ENCODE results near the gene CDH4.

Gene CDH4

GRCh38 chr20:61877776-61878477 lies 625.9 kb downstream of the CDH4 start:
- Histone ChIP-seq H3K27ac (replicated peaks; ENCODE audit: low read length) (no peak overlapping the region), H3K4me2 (ENCODE audit: insufficient read depth, low read length, poor library complexity, severe bottlenecking) (no peak overlapping the region), H4K8ac (ENCODE audit: low read depth, low read length) (no peak overlapping the region), H2BK5ac (ENCODE audit: low read length) (no peak overlapping the region), H3K9ac (ENCODE audit: low read depth, low read length, poor library complexity) (no peak overlapping the region), H3K36me3 (replicated peaks in 1 of 2; ENCODE audit: control insufficient read depth in 2 of 2, insufficient read depth in 2 of 2, low read length in 2 of 2) (no peaks in the 10 kb centered on the region), H3K79me1 (ENCODE audit: low read depth, low read length) (peaks cover 2% of the 10 kb centered on the region), H2BK12ac (ENCODE audit: low read length) (no peak overlapping the region), H4K91ac (ENCODE audit: low read depth, low read length, poor library complexity) (no peak overlapping the region), H3K4me3 (ENCODE audit: low read length in 2 of 2) (no peak overlapping the region), H2AK5ac (ENCODE audit: low read depth, low read length) (peak overlapping the region; percentile 11), H3K4ac (ENCODE audit: low read length) (no peak overlapping the region), H3K23ac (ENCODE audit: low read depth, low read length, poor library complexity) (no peak overlapping the region), H2BK15ac (ENCODE audit: low read length) (no peak overlapping the region), H3K14ac (ENCODE audit: low read length) (peak overlapping the region; percentile 75), H3K18ac (ENCODE audit: low read length) (peak overlapping the region; percentile 71), H3K4me1 (ENCODE audit: control insufficient read depth in 2 of 2, insufficient read depth in 1 of 2, low read depth in 1 of 2, low read length in 2 of 2) (no peaks in the 10 kb centered on the region), H2BK120ac (ENCODE audit: low read depth, low read length) (peak overlapping the region; percentile 58), H2AFZ (ENCODE audit: low read length) (no peak overlapping the region), H3K9me3 (replicated peaks in 1 of 2; ENCODE audit: control insufficient read depth in 2 of 2, insufficient read depth in 1 of 2, low read depth in 1 of 2, low read length in 2 of 2) (no peaks in the 10 kb centered on the region), H3K27me3 (ENCODE audit: control insufficient read depth in 3 of 3, insufficient read depth in 3 of 3, low read depth in 1 of 3, low read length in 3 of 3) (no peaks in the 10 kb centered on the region)
- DNase-seq (ENCODE audit: low spot score) = no peak
- WGBS, 2 donors (ENCODE audit: extremely low coverage in 2 of 2, insufficient read length in 2 of 2, insufficient replicate concordance in 1 of 2) = no CpG with 5 or more reads among the region's 23 CpGs

GRCh38 chr20:61878478-61879302 lies 626.6 kb downstream of the CDH4 start:
- no peak overlapping the region for H2AK5ac ChIP-seq (ENCODE audit: low read depth, low read length)
- peaks cover 2% of the 10 kb centered on the region for H3K79me1 ChIP-seq (ENCODE audit: low read depth, low read length)
- H3K4ac ChIP-seq (ENCODE audit: low read length) = no peak overlapping the region
- H3K36me3 ChIP-seq (replicated peaks in 1 of 2; ENCODE audit: control insufficient read depth in 2 of 2, insufficient read depth in 2 of 2, low read length in 2 of 2) = no peaks in the 10 kb centered on the region
- H3K4me3 ChIP-seq (ENCODE audit: low read length in 2 of 2) = no peak overlapping the region
- no peaks in the 10 kb centered on the region for H3K27me3 ChIP-seq (ENCODE audit: control insufficient read depth in 3 of 3, insufficient read depth in 3 of 3, low read depth in 1 of 3, low read length in 3 of 3)
- no peak overlapping the region for H3K23ac ChIP-seq (ENCODE audit: low read depth, low read length, poor library complexity)
- H4K91ac ChIP-seq (ENCODE audit: low read depth, low read length, poor library complexity) = no peak overlapping the region
- WGBS, 2 donors (ENCODE audit: extremely low coverage in 2 of 2, insufficient read length in 2 of 2, insufficient replicate concordance in 1 of 2) = no CpG with 5 or more reads among the region's 31 CpGs
- no peak overlapping the region for H2BK12ac ChIP-seq (ENCODE audit: low read length)
- H3K9ac ChIP-seq (ENCODE audit: low read depth, low read length, poor library complexity) = peak overlapping the region; percentile 3
- H3K27ac ChIP-seq (replicated peaks; ENCODE audit: low read length) = no peak overlapping the region
- H2AFZ ChIP-seq (ENCODE audit: low read length) = no peak overlapping the region
- no peak overlapping the region for H3K4me2 ChIP-seq (ENCODE audit: insufficient read depth, low read length, poor library complexity, severe bottlenecking)
- no peak overlapping the region for H2BK15ac ChIP-seq (ENCODE audit: low read length)
- no peak for DNase-seq (ENCODE audit: low spot score)
- H3K9me3 ChIP-seq (replicated peaks in 1 of 2; ENCODE audit: control insufficient read depth in 2 of 2, insufficient read depth in 1 of 2, low read depth in 1 of 2, low read length in 2 of 2) = no peaks in the 10 kb centered on the region
- peak overlapping the region; percentile 32 for H4K8ac ChIP-seq (ENCODE audit: low read depth, low read length)
- H3K18ac ChIP-seq (ENCODE audit: low read length) = peak overlapping the region; percentile 71
- H2BK5ac ChIP-seq (ENCODE audit: low read length) = no peak overlapping the region
- H3K14ac ChIP-seq (ENCODE audit: low read length) = peak overlapping the region; percentile 75
- H2BK120ac ChIP-seq (ENCODE audit: low read depth, low read length) = peak overlapping the region; percentile 58
- H3K4me1 ChIP-seq (ENCODE audit: control insufficient read depth in 2 of 2, insufficient read depth in 1 of 2, low read depth in 1 of 2, low read length in 2 of 2) = no peaks in the 10 kb centered on the region

- Histone ChIP-seq H3K23ac (ENCODE audit: low read depth, low read length, poor library complexity) (no peak overlapping the region), H4K8ac (ENCODE audit: low read depth, low read length) (no peak overlapping the region), H2AK5ac (ENCODE audit: low read depth, low read length) (no peak overlapping the region), H2BK15ac (ENCODE audit: low read length) (no peak overlapping the region), H3K14ac (ENCODE audit: low read length) (no peak overlapping the region), H3K9me3 (replicated peaks in 1 of 2; ENCODE audit: control insufficient read depth in 2 of 2, insufficient read depth in 1 of 2, low read depth in 1 of 2, low read length in 2 of 2) (no peaks in the 10 kb centered on the region), H2BK12ac (ENCODE audit: low read length) (no peak overlapping the region), H3K4ac (ENCODE audit: low read length) (no peak overlapping the region), H3K36me3 (replicated peaks in 1 of 2; ENCODE audit: control insufficient read depth in 2 of 2, insufficient read depth in 2 of 2, low read length in 2 of 2) (no peaks in the 10 kb centered on the region), H2BK5ac (ENCODE audit: low read length) (no peak overlapping the region), H3K4me1 (ENCODE audit: control insufficient read depth in 2 of 2, insufficient read depth in 1 of 2, low read depth in 1 of 2, low read length in 2 of 2) (peaks cover 0 to 2% of the 10 kb centered on the region in 2 donors), H3K9ac (ENCODE audit: low read depth, low read length, poor library complexity) (no peak overlapping the region), H2BK120ac (ENCODE audit: low read depth, low read length) (no peak overlapping the region), H3K27me3 (ENCODE audit: control insufficient read depth in 3 of 3, insufficient read depth in 3 of 3, low read depth in 1 of 3, low read length in 3 of 3) (no peaks in the 10 kb centered on the region), H3K4me3 (ENCODE audit: low read length in 2 of 2) (no peak overlapping the region), H3K27ac (replicated peaks; ENCODE audit: low read length) (no peak overlapping the region), H2AFZ (ENCODE audit: low read length) (no peak overlapping the region), H4K91ac (ENCODE audit: low read depth, low read length, poor library complexity) (no peak overlapping the region), H3K4me2 (ENCODE audit: insufficient read depth, low read length, poor library complexity, severe bottlenecking) (no peak overlapping the region), H3K79me1 (ENCODE audit: low read depth, low read length) (peaks cover 2% of the 10 kb centered on the region), H3K18ac (ENCODE audit: low read length) (peak overlapping the region; percentile 13)
- no CpG with 5 or more reads among the region's 10 CpGs for WGBS, 2 donors (ENCODE audit: extremely low coverage in 2 of 2, insufficient read length in 2 of 2, insufficient replicate concordance in 1 of 2)
- DNase-seq (ENCODE audit: low spot score) = no peak
Measured at GRCh38 chr20:61879303-61879620, 627.2 kb downstream of the CDH4 start.

- Histone ChIP-seq H3K79me1 (ENCODE audit: low read depth, low read length) (peaks cover 2% of the 10 kb centered on the region), H3K23ac (ENCODE audit: low read depth, low read length, poor library complexity) (no peak overlapping the region), H4K8ac (ENCODE audit: low read depth, low read length) (no peak overlapping the region), H3K9me3 (replicated peaks in 1 of 2; ENCODE audit: control insufficient read depth in 2 of 2, insufficient read depth in 1 of 2, low read depth in 1 of 2, low read length in 2 of 2) (no peaks in the 10 kb centered on the region), H3K36me3 (replicated peaks in 1 of 2; ENCODE audit: control insufficient read depth in 2 of 2, insufficient read depth in 2 of 2, low read length in 2 of 2) (no peaks in the 10 kb centered on the region), H2BK12ac (ENCODE audit: low read length) (no peak overlapping the region), H3K4me3 (ENCODE audit: low read length in 2 of 2) (no peak overlapping the region), H2BK5ac (ENCODE audit: low read length) (no peak overlapping the region), H3K27me3 (ENCODE audit: control insufficient read depth in 3 of 3, insufficient read depth in 3 of 3, low read depth in 1 of 3, low read length in 3 of 3) (no peaks in the 10 kb centered on the region), H3K9ac (ENCODE audit: low read depth, low read length, poor library complexity) (no peak overlapping the region), H2BK120ac (ENCODE audit: low read depth, low read length) (no peak overlapping the region), H3K4ac (ENCODE audit: low read length) (no peak overlapping the region), H3K27ac (replicated peaks; ENCODE audit: low read length) (no peak overlapping the region), H2BK15ac (ENCODE audit: low read length) (no peak overlapping the region), H3K14ac (ENCODE audit: low read length) (no peak overlapping the region), H3K4me1 (ENCODE audit: control insufficient read depth in 2 of 2, insufficient read depth in 1 of 2, low read depth in 1 of 2, low read length in 2 of 2) (peaks cover 0 to 2% of the 10 kb centered on the region in 2 donors), H2AFZ (ENCODE audit: low read length) (no peak overlapping the region), H4K91ac (ENCODE audit: low read depth, low read length, poor library complexity) (no peak overlapping the region), H3K4me2 (ENCODE audit: insufficient read depth, low read length, poor library complexity, severe bottlenecking) (no peak overlapping the region), H2AK5ac (ENCODE audit: low read depth, low read length) (no peak overlapping the region), H3K18ac (ENCODE audit: low read length) (no peak overlapping the region)
- no CpG with 5 or more reads among the region's 19 CpGs for WGBS, 2 donors (ENCODE audit: extremely low coverage in 2 of 2, insufficient read length in 2 of 2, insufficient replicate concordance in 1 of 2)
- DNase-seq (ENCODE audit: low spot score) = no peak
Measured at GRCh38 chr20:61879694-61880093, 627.6 kb downstream of the CDH4 start.
